Muscle layer of colon (tissue), 2 donors: Measurements from ENCODE around the gene SYCE1L.
"Not testable (repeated sequence)": the region's sequence is repeated elsewhere in the genome, so short reads cannot be mapped to it uniquely, and the experiment has no call there.

Experiments
- H3K27ac ChIP-seq: one replicate; pipeline ENCODE4 v1.7.0; 2013; ENCODE audit warnings: low read depth, mild to moderate bottlenecking, low read length, moderate library complexity
- H3K27me3 ChIP-seq, 2 donors: one replicate each; pipeline ENCODE4 v1.7.0; 2013; ENCODE audit warnings: low read length in 2 of 2, mild to moderate bottlenecking in 2 of 2; ENCODE audit not compliant: insufficient read depth in 2 of 2, control insufficient read depth in 1 of 2
- H3K36me3 ChIP-seq: one replicate; pipeline ENCODE4 v1.7.0; 2013; ENCODE audit warnings: mild to moderate bottlenecking, low read length; ENCODE audit not compliant: insufficient read depth
- H3K4me1 ChIP-seq: one replicate; pipeline ENCODE4 v1.7.0; 2013; ENCODE audit warnings: mild to moderate bottlenecking, low read length; ENCODE audit not compliant: insufficient read depth
- H3K4me3 ChIP-seq, 2 donors: one replicate each; pipeline ENCODE4 v1.7.0; 2013; ENCODE audit warnings: low read length in 2 of 2, low read depth in 1 of 2, mild to moderate bottlenecking in 1 of 2, moderate library complexity in 1 of 2
- H3K9ac ChIP-seq: one replicate; pipeline ENCODE4 v1.7.0; 2013; ENCODE audit warnings: low read length
- H3K9me3 ChIP-seq: one replicate; pipeline ENCODE4 v1.7.0; 2013; ENCODE audit warnings: mild to moderate bottlenecking, low read length
- donor health status: abdominal sarcoma.
- donor health status: Adenocarcinoma of cecum.

SYCE1L gene, protein sequence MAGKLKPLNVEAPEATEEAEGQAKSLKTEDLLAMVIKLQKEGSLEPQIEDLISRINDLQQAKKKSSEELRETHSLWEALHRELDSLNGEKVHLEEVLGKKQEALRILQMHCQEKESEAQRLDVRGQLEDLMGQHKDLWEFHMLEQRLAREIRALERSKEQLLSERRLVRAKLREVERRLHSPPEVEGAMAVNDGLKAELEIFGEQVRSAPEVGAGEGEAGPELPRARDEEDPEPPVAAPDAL

DNA sequence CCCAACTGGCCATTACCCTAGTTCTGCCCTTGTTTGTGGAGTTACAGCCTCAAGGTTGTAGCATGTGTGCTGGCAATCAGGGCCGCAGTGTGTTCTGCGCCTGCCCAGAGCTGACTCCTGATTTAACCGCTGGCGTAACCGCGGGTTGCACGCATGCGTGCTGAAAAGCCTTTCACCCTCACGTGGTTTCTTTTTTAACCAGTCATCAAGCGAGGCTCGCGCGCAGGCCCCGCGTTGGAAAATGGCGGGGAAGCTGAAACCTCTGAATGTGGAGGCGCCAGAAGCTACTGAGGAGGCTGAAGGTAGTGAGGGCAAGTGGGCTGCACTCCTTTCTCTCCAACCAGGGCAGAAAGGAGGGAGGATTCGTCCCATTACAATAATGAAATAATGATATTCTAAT lies at the start of gene SYCE1L:
Gene SYCE1L, plus strand, starts transcription at position 198 of the 400 bp plus-strand sequence. Its CDS starts 44 bp downstream, at position 242.
- Histone ChIP-seq H3K27ac (no peak within 1 kb of the TSS), H3K4me1 (no peaks in the 10 kb centered on the region), H3K27me3 (no peaks in the 10 kb centered on the region), H3K9ac (no peak within 1 kb of the TSS), H3K9me3 (no peaks in the 10 kb centered on the region), H3K4me3 (no peak within 1 kb of the TSS), H3K36me3 (peaks cover 34% of the 10 kb centered on the region)

DNA sequence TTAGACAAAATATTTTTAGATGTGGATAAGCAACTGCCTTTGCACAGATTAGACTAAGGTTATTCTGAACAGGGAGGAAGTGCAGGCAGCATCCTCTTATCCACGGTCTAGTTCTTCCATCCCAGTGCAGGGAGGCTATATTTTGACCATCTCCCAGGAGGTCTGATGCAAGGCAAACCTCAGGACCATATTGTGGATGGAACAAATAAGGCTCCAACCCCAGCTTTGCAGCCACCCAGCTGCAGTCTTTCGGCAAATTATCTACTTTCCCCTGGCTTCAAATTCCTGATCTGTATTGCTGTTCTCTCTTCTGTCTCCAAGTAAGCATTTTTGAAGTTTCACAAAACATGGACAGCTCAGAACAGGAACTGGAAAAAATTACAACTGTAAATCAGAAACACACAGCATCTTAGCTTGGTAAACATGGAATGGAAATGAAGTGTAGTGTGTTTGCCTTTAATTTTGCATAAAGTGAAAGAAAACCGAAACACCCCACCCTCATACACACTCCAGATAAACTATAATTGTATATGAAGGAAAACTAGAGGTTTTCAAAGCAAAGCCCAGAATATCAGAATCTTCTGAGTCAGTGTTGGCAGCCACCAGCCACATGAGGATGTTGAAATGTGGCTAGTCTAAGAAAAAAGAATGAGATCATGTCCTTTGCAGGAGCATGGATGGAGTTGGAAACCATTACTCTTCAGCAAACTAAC lies 41.7 kb upstream of the SYCE1L start:
- no peaks in the 10 kb centered on the region for H3K9me3 ChIP-seq
- H3K36me3 ChIP-seq: no peaks in the 10 kb centered on the region
- H3K27me3 ChIP-seq: no peaks in the 10 kb centered on the region
- H3K4me3 ChIP-seq: no peak overlapping the region
- H3K9ac ChIP-seq: no peak overlapping the region
- no peaks in the 10 kb centered on the region for H3K4me1 ChIP-seq
- H3K27ac ChIP-seq: no peak overlapping the region

DNA sequence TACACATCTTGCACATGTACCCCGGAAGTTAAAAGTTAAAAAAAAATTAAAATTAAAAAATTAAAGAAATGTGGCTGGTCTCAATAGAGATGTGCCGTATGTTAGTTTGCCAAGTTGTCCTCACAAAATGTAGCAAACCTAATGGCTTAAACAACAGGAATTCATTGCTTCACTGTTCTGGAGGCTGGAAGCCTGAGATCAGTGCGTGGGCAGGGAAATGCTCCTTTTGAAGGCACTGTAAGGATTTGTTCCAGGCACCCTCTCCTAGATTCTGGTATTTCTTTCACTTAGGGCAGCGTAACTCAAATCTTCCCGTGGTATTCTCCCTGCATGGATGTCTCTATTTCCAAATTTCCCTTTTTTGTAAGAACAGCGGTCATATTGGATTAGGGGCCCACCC lies 40.9 kb upstream of the SYCE1L start:
- Histone ChIP-seq H3K27me3 (no peaks in the 10 kb centered on the region), H3K4me1 (no peaks in the 10 kb centered on the region), H3K4me3 (no peak overlapping the region), H3K9ac (no peak overlapping the region), H3K9me3 (no peaks in the 10 kb centered on the region), H3K27ac (no peak overlapping the region), H3K36me3 (no peaks in the 10 kb centered on the region)

DNA sequence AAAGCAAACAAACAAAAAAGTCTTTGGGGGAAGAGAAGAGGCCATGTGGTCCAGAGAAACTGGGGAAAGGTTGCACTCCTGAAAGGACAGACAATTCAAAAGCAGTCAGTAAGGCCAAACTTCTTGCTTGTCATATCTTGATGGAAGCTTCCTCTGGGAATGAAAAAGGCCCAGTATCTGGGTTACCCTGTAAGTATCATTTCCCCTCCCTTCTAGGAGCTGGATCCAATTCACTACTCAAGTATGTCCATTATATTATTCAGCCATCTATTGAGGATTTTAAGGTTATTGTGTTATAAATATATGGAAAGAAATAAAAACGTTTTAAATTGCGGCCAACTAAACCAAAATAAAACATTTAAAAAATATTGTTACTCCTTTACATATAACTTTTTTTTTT lies 34.2 kb upstream of the SYCE1L start:
- Histone ChIP-seq H3K27ac (no peak overlapping the region), H3K4me1 (no peaks in the 10 kb centered on the region), H3K9ac (no peak overlapping the region), H3K36me3 (no peaks in the 10 kb centered on the region), H3K27me3 (no peaks in the 10 kb centered on the region), H3K9me3 (no peaks in the 10 kb centered on the region), H3K4me3 (no peak overlapping the region)

DNA sequence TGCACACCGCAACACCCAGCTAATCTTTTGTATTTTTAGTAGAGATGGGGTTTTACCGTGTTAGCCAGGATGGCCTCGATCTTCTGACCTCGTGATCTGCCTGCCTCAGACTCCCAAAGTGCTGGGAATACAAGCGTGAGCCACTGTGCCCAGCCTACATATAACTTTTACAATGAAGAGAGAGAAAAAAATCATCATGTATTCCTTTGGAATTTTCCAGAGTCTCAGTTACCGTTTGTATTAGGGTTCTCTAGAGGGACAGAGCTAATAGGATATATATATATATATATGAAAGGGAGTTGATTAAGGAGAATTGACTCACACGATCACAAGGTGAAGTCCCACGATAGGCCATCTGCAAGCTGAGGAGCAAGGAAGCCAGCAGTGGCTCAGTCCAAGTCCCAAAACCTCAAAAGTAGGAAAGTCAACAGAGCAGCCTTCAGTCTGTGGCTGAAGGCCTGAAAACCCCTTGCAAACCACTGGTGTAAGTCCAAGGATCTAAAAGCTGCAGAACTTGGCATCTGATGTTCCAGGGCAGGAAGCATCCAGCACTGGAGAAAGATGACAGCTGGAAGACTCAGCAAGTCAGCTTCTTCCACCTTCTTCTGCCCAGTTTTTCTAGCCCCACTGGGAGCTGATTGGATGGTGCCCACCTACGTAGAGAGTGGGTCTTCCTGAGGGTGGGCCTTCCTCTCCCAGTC lies 33.5 kb upstream of the SYCE1L start:
- not testable (repeated sequence) for H3K4me3 ChIP-seq, H3K9ac ChIP-seq, H3K27ac ChIP-seq, H3K27me3 ChIP-seq, H3K4me1 ChIP-seq, H3K9me3 ChIP-seq, H3K36me3 ChIP-seq

DNA sequence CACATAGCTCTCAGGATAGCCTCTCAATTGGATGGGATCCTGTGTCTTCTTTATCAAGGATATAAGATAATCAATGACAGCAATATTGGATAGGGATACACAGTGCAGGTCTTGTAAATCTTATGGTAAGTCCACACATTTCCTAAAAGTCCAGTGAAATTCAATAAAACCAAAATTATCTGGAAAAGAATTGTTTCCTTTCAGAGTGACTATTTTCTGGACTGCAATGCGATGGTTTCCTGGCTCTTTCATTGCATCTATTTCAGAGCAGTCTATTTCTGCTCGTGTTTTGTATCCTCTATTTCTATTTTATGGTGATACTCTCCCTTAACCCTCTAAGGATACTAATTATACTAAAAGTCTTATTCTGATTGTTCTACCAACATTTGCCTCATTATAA lies 32.5 kb upstream of the SYCE1L start:
- no peaks in the 10 kb centered on the region for H3K36me3 ChIP-seq
- no peaks in the 10 kb centered on the region for H3K27me3 ChIP-seq
- H3K4me1 ChIP-seq: no peaks in the 10 kb centered on the region

DNA sequence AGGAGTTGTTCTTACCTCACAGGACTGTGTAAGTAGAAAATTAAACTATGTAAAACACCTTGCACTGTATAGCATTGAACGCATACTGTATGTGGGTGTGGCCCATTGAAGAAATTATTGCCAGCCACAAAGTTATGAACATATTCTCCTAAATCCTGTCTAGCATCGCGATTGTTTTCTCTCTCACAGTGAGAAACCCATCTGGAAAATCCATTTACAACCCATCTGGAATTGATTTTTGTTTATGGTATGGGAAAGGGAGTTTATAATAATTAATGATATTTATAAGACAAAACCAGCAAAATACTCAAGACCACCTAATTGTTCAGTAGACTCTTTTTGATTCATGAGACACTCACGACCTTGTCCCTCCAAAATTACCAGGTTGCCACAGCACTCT lies 30.3 kb upstream of the SYCE1L start:
- Histone ChIP-seq H3K9ac (no peak overlapping the region), H3K36me3 (no peaks in the 10 kb centered on the region), H3K9me3 (no peaks in the 10 kb centered on the region), H3K4me3 (no peak overlapping the region), H3K4me1 (no peaks in the 10 kb centered on the region), H3K27ac (no peak overlapping the region), H3K27me3 (no peaks in the 10 kb centered on the region)

More for the DNA sequence above, 32.5 kb upstream of the SYCE1L start:
- Histone ChIP-seq H3K4me3 (no peak overlapping the region), H3K9ac (no peak overlapping the region), H3K27ac (no peak overlapping the region), H3K9me3 (no peaks in the 10 kb centered on the region)

DNA sequence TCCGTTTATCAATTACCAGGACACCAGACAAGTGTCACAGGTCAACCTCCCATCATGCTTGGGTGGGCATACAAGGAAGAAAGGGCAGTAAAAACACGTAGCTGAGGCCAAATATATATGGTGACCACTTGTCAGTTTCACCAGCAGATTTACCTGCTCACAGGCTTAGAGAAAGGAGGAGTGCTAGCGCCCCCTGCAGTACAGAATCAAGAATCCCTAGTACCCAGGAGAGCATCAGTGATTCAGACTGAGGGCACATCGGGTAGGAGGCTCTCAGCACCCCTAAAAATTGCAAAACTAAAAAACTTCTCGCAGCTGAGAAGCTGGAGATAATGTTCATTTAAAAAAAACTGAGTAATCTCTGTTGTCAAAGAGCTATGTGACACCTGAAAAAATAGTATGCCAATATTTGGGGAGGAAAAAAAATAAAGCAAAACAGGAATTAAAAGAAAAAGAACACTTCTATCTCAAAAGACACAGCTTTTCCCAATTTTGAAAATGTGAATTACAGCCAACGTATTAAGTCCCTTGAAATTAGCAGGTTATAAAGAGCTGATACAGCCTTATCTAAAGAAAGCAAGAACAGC lies 29.5 kb upstream of the SYCE1L start:
- Histone ChIP-seq H3K9me3 (no peaks in the 10 kb centered on the region), H3K27me3 (no peaks in the 10 kb centered on the region), H3K27ac (no peak overlapping the region), H3K36me3 (no peaks in the 10 kb centered on the region), H3K4me3 (no peak overlapping the region), H3K4me1 (no peaks in the 10 kb centered on the region), H3K9ac (no peak overlapping the region)

DNA sequence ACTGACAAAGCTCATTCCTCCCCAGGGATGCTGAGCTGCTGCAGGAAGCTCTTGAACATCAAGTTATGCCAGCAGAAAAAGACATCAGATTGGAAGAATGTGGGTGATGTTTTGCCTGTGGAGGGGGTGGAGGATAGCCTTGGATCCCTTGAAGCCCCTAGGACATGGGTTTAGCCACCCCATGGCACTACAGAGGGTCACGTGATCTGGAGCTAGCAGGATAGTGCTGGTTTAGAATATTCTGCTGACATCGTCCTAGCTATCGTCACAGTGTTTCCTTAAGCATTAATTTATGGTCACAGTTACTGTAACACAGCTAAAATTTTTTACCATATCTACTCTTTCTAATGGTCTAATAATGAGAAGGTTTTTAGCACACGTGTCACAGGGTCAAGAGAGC lies 28.4 kb upstream of the SYCE1L start:
- no peaks in the 10 kb centered on the region for H3K4me1 ChIP-seq
- no peaks in the 10 kb centered on the region for H3K9me3 ChIP-seq
- no peak overlapping the region for H3K27ac ChIP-seq
- H3K4me3 ChIP-seq: no peak overlapping the region
- no peak overlapping the region for H3K9ac ChIP-seq
- no peaks in the 10 kb centered on the region for H3K36me3 ChIP-seq
- H3K27me3 ChIP-seq: no peaks in the 10 kb centered on the region

DNA sequence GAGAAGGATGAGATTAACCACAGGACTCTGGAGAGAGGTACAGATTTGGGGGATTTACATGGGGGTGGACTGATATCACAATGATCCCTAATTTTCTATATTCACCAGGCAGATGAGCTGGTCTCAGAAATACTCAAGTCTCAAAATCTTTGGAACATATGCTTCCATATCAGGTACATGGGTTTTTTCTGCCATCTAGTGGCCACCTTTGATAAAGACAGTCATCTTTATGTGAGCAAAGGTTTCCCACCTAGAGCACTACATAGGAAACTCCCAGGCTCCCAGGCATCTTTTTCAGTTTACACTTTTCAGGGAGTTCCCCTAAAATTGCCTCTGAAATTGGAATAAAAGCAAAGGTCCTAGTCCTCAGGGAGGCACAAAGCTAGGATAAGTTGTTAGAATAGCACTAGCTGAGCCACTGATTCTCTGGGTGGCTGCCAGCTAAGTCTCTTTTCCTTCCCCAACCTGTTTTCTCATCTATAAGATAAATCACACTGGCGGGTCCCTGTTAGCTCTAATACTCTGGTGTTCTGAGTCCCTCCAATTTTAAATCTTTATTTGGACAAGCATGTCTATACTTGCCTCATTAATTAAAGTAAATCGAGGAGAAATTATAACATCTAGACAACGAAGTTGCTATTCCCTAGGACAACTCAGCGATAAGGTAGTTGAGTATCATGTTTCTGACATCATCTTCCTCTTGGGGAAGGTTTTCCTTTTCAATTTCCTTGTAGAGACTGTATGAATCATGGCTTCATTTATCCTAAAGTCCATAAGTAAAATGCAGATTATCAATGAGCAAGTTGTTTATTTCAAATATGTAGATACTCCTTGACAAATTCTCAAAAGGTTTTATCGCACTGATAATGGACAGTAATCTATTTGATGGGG lies 27.2 kb upstream of the SYCE1L start:
- no peak overlapping the region for H3K27ac ChIP-seq
- no peak overlapping the region for H3K4me3 ChIP-seq
- no peaks in the 10 kb centered on the region for H3K27me3 ChIP-seq
- H3K36me3 ChIP-seq: no peaks in the 10 kb centered on the region
- no peaks in the 10 kb centered on the region for H3K4me1 ChIP-seq
- no peaks in the 10 kb centered on the region for H3K9me3 ChIP-seq
- no peak overlapping the region for H3K9ac ChIP-seq

DNA sequence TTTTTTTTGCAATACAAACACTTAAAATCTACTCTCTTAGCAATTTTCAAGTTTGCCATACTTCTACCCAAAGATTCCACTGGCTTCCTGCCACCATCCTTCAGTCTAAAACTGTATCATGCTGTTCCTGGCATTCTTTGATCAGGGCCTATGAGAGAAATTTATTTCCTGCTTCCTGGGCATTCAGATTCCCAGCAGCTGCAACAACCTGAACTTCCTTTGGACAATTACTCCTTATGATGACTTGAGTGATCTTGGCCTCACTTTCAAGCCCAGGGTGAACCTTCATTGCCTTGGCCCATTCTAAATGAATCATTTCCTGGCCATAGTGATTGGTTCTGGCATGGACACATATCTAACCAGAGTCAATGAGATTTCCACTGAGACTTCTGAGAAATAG lies 26.3 kb upstream of the SYCE1L start:
- no peak overlapping the region for H3K9ac ChIP-seq
- H3K4me3 ChIP-seq: no peak overlapping the region
- no peaks in the 10 kb centered on the region for H3K36me3 ChIP-seq
- no peak overlapping the region for H3K27ac ChIP-seq
- H3K9me3 ChIP-seq: no peaks in the 10 kb centered on the region
- no peaks in the 10 kb centered on the region for H3K27me3 ChIP-seq
- no peaks in the 10 kb centered on the region for H3K4me1 ChIP-seq
